Measurements from ENCODE around the gene PRKCE. TPM values are rescaled to one million over a fixed set of nuclear protein-coding genes. Genes with fewer than 3 reads are reported as not detected.

The PRKCE gene
- polyA plus RNA-seq, 3 donors: 1.3 to 7.7 (median 2.3) TPM

DNA sequence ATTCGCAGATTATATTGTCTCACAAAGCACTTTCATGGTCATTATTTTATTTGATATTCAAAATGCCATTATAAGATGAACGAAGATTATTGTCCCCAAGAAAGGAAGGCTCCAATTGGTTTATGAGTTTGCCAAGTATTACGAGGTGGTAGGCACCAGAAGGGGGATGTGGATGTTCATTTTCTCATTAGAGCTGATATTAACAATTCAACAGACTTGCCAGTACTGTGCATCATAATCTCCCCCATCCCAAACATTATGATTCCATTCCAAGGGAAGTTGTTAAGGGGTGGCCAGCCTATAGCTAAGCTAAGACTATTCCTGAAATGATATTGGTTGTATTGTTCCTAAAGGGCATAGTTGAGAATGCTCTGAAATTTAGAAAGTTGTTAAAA, 257.7 kb downstream of the PRKCE start:
- Histone ChIP-seq H3K4me1 (ENCODE audit: control insufficient read depth in 1 of 2, insufficient read depth in 2 of 2, low read length in 2 of 2) (peaks cover 8 to 9% of the 10 kb centered on the region in 2 donors), H3K27me3 (ENCODE audit: control insufficient read depth in 2 of 2, insufficient read depth in 2 of 2, low read length in 2 of 2) (no peaks in the 10 kb centered on the region), H3K4me2 (replicated peaks; ENCODE audit: extremely low read depth, low read length, poor library complexity, severe bottlenecking) (no peak overlapping the region), H3K36me3 (replicated peaks in 1 of 2; ENCODE audit: control insufficient read depth in 1 of 2, insufficient read depth in 2 of 2, low read length in 2 of 2) (no peaks in the 10 kb centered on the region), H3K9ac (ENCODE audit: insufficient read depth, low read length, poor library complexity, severe bottlenecking) (no peak overlapping the region), H2AFZ (ENCODE audit: insufficient read depth, low read depth, low read length, poor library complexity, severe bottlenecking) (no peak overlapping the region), H3K79me2 (ENCODE audit: insufficient read depth, low read length) (no peaks in the 10 kb centered on the region), H3K9me3 (replicated peaks in 1 of 2; ENCODE audit: control insufficient read depth in 1 of 2, insufficient read depth in 1 of 2, low read length in 2 of 2) (no peaks in the 10 kb centered on the region), H3K27ac (ENCODE audit: low read depth in 1 of 2, low read length in 2 of 2) (no peak overlapping the region), H3K4me3 (replicated peaks in 1 of 3; ENCODE audit: low read depth in 2 of 3, low read length in 3 of 3) (no peak overlapping the region), H4K20me1 (ENCODE audit: insufficient read depth, low read length) (no peaks in the 10 kb centered on the region)
- Mint-ChIP-seq H3K4me3 (no peak overlapping the region), H3K27me3 (ENCODE audit: low read depth in 3 of 3) (no peaks in the 10 kb centered on the region), H3K27ac (no peak overlapping the region), H3K4me1 (peaks cover 12% of the 10 kb centered on the region), H3K9me3 (no peaks in the 10 kb centered on the region), H3K36me3 (peaks cover 0 to 6% of the 10 kb centered on the region in 2 donors)
- no peak for DNase-seq
- TF ChIP-seq, protein P1, sequence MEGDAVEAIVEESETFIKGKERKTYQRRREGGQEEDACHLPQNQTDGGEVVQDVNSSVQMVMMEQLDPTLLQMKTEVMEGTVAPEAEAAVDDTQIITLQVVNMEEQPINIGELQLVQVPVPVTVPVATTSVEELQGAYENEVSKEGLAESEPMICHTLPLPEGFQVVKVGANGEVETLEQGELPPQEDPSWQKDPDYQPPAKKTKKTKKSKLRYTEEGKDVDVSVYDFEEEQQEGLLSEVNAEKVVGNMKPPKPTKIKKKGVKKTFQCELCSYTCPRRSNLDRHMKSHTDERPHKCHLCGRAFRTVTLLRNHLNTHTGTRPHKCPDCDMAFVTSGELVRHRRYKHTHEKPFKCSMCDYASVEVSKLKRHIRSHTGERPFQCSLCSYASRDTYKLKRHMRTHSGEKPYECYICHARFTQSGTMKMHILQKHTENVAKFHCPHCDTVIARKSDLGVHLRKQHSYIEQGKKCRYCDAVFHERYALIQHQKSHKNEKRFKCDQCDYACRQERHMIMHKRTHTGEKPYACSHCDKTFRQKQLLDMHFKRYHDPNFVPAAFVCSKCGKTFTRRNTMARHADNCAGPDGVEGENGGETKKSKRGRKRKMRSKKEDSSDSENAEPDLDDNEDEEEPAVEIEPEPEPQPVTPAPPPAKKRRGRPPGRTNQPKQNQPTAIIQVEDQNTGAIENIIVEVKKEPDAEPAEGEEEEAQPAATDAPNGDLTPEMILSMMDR (IDR thresholded peaks at IDR 0.05): no peak
- no CpG with 5 or more reads among the region's 3 CpGs for WGBS (ENCODE audit: insufficient coverage)
- intact Hi-C loops (cut with micrococcal nuclease): no loop called here

DNA sequence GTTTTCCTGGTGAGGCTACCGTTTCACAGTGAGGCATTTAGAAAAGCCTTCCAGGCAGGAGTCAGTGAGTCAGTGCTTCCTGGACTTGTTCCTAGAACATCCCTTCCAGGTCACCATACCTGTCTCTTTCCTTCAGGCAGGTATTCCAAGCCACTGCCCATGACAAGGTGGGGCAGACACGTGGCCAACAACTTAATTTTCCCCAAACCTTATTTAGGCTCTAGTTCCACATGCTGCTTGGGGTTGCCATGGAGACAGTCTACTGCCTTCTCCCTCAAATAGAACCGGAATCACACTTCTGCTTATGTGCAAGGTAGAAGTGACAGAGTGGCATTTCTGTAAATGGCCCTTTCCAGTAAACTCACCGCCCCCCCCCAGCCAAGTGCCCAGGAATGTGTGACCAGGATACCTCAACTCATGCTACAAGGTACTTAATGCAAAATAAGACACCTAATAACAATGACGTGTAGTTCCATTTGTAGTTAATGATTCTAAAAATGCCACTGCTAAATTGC, 258.3 kb downstream of the PRKCE start:
- TF ChIP-seq, protein P1 (IDR thresholded peaks at IDR 0.05): no peak
- Histone ChIP-seq H3K9ac (ENCODE audit: insufficient read depth, low read length, poor library complexity, severe bottlenecking) (no peak overlapping the region), H3K36me3 (replicated peaks in 1 of 2; ENCODE audit: control insufficient read depth in 1 of 2, insufficient read depth in 2 of 2, low read length in 2 of 2) (no peaks in the 10 kb centered on the region), H3K4me1 (ENCODE audit: control insufficient read depth in 1 of 2, insufficient read depth in 2 of 2, low read length in 2 of 2) (peaks cover 8 to 9% of the 10 kb centered on the region in 2 donors), H2AFZ (ENCODE audit: insufficient read depth, low read depth, low read length, poor library complexity, severe bottlenecking) (no peak overlapping the region), H3K9me3 (replicated peaks in 1 of 2; ENCODE audit: control insufficient read depth in 1 of 2, insufficient read depth in 1 of 2, low read length in 2 of 2) (no peaks in the 10 kb centered on the region), H3K4me2 (replicated peaks; ENCODE audit: extremely low read depth, low read length, poor library complexity, severe bottlenecking) (no peak overlapping the region), H3K27ac (ENCODE audit: low read depth in 1 of 2, low read length in 2 of 2) (peak overlapping the region in 1 of 2 donors; percentile 44), H3K4me3 (replicated peaks in 1 of 3; ENCODE audit: low read depth in 2 of 3, low read length in 3 of 3) (no peak overlapping the region), H3K27me3 (ENCODE audit: control insufficient read depth in 2 of 2, insufficient read depth in 2 of 2, low read length in 2 of 2) (no peaks in the 10 kb centered on the region), H3K79me2 (ENCODE audit: insufficient read depth, low read length) (no peaks in the 10 kb centered on the region), H4K20me1 (ENCODE audit: insufficient read depth, low read length) (no peaks in the 10 kb centered on the region)
- peaks cover 0 to 1% (median 0%) of the 10 kb centered on the region in 3 donors for H3K27me3 Mint-ChIP-seq (ENCODE audit: low read depth in 3 of 3)
- peak overlapping the region in 2 of 7 donors; percentile 76 to 78 for H3K27ac Mint-ChIP-seq
- peak; percentile 45 to 61 (median 54) for DNase-seq
- WGBS (ENCODE audit: insufficient coverage): 13% methylated on average over 2 of the region's 5 CpGs
- no peak overlapping the region for H3K4me3 Mint-ChIP-seq
- H3K9me3 Mint-ChIP-seq: no peaks in the 10 kb centered on the region
- intact Hi-C loops (cut with micrococcal nuclease): no loop called here
- H3K4me1 Mint-ChIP-seq: peaks cover 15% of the 10 kb centered on the region
- peaks cover 0 to 5% of the 10 kb centered on the region in 2 donors for H3K36me3 Mint-ChIP-seq
